ENCODE results near the gene PRKG1.

PRKG1 gene

GRCh38 chr10:51861051-51861450, 786.8 kb downstream of the PRKG1 start:
- no peak for TF ChIP-seq CTCF (IDR thresholded peaks at IDR 0.05; ENCODE audit: low read depth, low read length)
- Histone ChIP-seq H3K27me3 (ENCODE audit: insufficient read depth, low read depth, severe bottlenecking) (no peaks in the 10 kb centered on the region), H3K27ac (no peak overlapping the region), H3K36me3 (no peaks in the 10 kb centered on the region), H3K9me3 (ENCODE audit: severe bottlenecking) (no peaks in the 10 kb centered on the region), H3K4me3 (ENCODE audit: low read depth, low read length) (no peak overlapping the region)
- DNase-seq, result no peak

- DNase-seq, result no peak
- Histone ChIP-seq H3K27me3 (ENCODE audit: insufficient read depth, low read depth, severe bottlenecking) (no peaks in the 10 kb centered on the region), H3K9me3 (ENCODE audit: severe bottlenecking) (no peaks in the 10 kb centered on the region), H3K36me3 (no peaks in the 10 kb centered on the region), H3K4me3 (ENCODE audit: low read depth, low read length) (no peak overlapping the region), H3K27ac (no peak overlapping the region)
- no peak for TF ChIP-seq CTCF (IDR thresholded peaks at IDR 0.05; ENCODE audit: low read depth, low read length)
Observed at GRCh38 chr10:51861731-51862130, 787.4 kb downstream of the PRKG1 start.

DNA sequence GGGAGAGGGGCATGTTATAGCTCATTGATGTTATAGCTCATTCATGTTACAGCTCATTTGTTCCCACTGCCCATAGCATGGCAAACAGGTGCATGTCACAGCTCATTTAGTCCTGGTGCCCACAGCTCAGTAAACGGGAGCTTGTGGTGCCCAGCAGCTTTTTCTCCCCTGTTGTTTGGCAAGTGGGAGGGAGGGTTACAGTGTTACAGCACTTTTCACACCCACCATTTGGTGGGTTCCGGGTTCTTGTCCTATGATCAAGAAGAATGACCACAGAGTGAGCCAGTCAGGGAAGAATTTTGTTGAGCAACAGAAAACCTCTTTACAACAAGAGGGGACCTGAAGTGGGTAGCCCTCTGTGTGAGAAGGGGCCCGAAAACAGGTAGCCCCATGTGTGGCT, 787.9 kb downstream of the PRKG1 start:
- Histone ChIP-seq H3K9me3 (ENCODE audit: severe bottlenecking) (no peaks in the 10 kb centered on the region), H3K36me3 (no peaks in the 10 kb centered on the region), H3K27me3 (ENCODE audit: insufficient read depth, low read depth, severe bottlenecking) (no peaks in the 10 kb centered on the region), H3K4me3 (ENCODE audit: low read depth, low read length) (no peak overlapping the region), H3K27ac (no peak overlapping the region)
- DNase-seq, result no peak
- no peak for TF ChIP-seq CTCF (IDR thresholded peaks at IDR 0.05; ENCODE audit: low read depth, low read length)

DNA sequence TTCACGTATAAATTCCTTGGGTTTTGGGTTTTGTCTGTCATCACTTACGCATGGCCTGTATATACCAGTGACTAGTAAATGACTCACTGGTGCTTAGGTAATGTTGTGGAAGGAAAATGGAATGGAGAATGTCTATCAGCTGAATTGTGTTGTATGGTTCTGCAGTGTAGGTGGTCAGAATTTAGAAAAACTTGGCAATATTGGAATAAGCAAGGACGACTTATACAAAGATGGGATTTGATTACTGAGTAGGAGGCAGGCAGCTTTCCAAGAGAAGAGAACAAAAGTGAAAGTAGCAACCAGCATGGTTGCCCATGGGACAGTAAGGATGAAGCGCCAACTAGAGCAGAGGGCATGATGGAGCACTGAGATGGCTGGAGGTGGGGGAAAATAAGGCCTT, 793.7 kb downstream of the PRKG1 start:
- DNase-seq, result no peak
- no peak for TF ChIP-seq CTCF (IDR thresholded peaks at IDR 0.05; ENCODE audit: low read depth, low read length)
- no peaks in the 10 kb centered on the region for H3K36me3 ChIP-seq
- no peak overlapping the region for H3K27ac ChIP-seq
- no peaks in the 10 kb centered on the region for H3K9me3 ChIP-seq (ENCODE audit: severe bottlenecking)
- no peaks in the 10 kb centered on the region for H3K27me3 ChIP-seq (ENCODE audit: insufficient read depth, low read depth, severe bottlenecking)
- no peak overlapping the region for H3K4me3 ChIP-seq (ENCODE audit: low read depth, low read length)

GRCh38 chr10:51874131-51874530, 799.8 kb downstream of the PRKG1 start:
- Histone ChIP-seq H3K27ac (no peak overlapping the region), H3K4me3 (ENCODE audit: low read depth, low read length) (no peak overlapping the region), H3K36me3 (no peaks in the 10 kb centered on the region), H3K27me3 (ENCODE audit: insufficient read depth, low read depth, severe bottlenecking) (no peaks in the 10 kb centered on the region), H3K9me3 (ENCODE audit: severe bottlenecking) (no peaks in the 10 kb centered on the region)
- no peak for DNase-seq
- no peak for TF ChIP-seq CTCF (IDR thresholded peaks at IDR 0.05; ENCODE audit: low read depth, low read length)

DNA sequence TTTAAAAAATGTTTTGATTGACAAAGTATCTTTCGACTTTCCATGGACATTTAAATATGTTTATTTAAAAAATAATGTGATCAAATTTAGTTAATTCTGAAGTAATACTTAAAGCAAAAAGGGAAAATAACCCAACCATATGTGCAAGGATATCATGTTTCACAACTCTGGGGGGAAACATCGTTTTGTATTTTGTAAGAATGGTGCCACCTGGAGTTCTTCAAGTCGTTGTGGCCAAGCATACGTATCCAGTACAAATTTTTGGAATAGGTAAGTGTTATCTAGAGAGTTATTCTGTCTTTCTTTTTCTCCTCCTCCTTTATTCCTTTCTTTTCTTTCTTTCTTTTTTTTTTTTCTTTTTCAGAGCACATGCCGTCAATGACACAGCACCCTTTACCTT, 801.3 kb downstream of the PRKG1 start:
- Histone ChIP-seq H3K36me3 (no peaks in the 10 kb centered on the region), H3K27me3 (ENCODE audit: insufficient read depth, low read depth, severe bottlenecking) (no peaks in the 10 kb centered on the region), H3K4me3 (ENCODE audit: low read depth, low read length) (no peak overlapping the region), H3K9me3 (ENCODE audit: severe bottlenecking) (no peaks in the 10 kb centered on the region), H3K27ac (no peak overlapping the region)
- DNase-seq, result no peak
- TF ChIP-seq CTCF (IDR thresholded peaks at IDR 0.05; ENCODE audit: low read depth, low read length), result no peak

Measured in WERI-Rb-1 (cell line).